ENCODE results near the gene GTF2H2.
"Not testable (repeated sequence)": the region's sequence is repeated elsewhere in the genome, so short reads cannot be mapped to it uniquely, and the experiment has no call there.

Gene GTF2H2

GRCh38 chr5:71031046-71031776 lies 36.3 kb downstream of the GTF2H2 start:
- H3K36me3 Mint-ChIP-seq; H3K27ac Mint-ChIP-seq; H3K4me1 Mint-ChIP-seq (ENCODE audit: low read depth); H3K9me3 Mint-ChIP-seq (ENCODE audit: low read depth); H3K27me3 Mint-ChIP-seq; H3K4me3 Mint-ChIP-seq: not testable (repeated sequence)

- H3K4me3 Mint-ChIP-seq; H3K4me1 Mint-ChIP-seq (ENCODE audit: low read depth); H3K27me3 Mint-ChIP-seq; H3K27ac Mint-ChIP-seq; H3K36me3 Mint-ChIP-seq; H3K9me3 Mint-ChIP-seq (ENCODE audit: low read depth): not testable (repeated sequence)
Observed at GRCh38 chr5:71025289-71025953, 42.1 kb downstream of the GTF2H2 start, which contains the start of gene NAIP. Gene NAIP, minus strand, starts transcription at chr5:71025339. Its CDS starts 12,424 bp downstream, at chr5:71012915.

GRCh38 chr5:71020643-71021042 lies 46.8 kb downstream of the GTF2H2 start:
- not testable (repeated sequence) for H3K27ac Mint-ChIP-seq; H3K27me3 Mint-ChIP-seq; H3K4me3 Mint-ChIP-seq; H3K9me3 Mint-ChIP-seq (ENCODE audit: low read depth); H3K36me3 Mint-ChIP-seq; H3K4me1 Mint-ChIP-seq (ENCODE audit: low read depth)

- not testable (repeated sequence) for H3K27ac Mint-ChIP-seq; H3K9me3 Mint-ChIP-seq (ENCODE audit: low read depth); H3K4me3 Mint-ChIP-seq; H3K36me3 Mint-ChIP-seq; H3K27me3 Mint-ChIP-seq; H3K4me1 Mint-ChIP-seq (ENCODE audit: low read depth)
Observed at GRCh38 chr5:71018376-71019005, 49.0 kb downstream of the GTF2H2 start.

GRCh38 chr5:71014176-71014575 lies 53.3 kb downstream of the GTF2H2 start:
- no peak overlapping the region for H3K27ac Mint-ChIP-seq
- no peaks in the 10 kb centered on the region for H3K4me1 Mint-ChIP-seq (ENCODE audit: low read depth)
- no peaks in the 10 kb centered on the region for H3K9me3 Mint-ChIP-seq (ENCODE audit: low read depth)
- H3K4me3 Mint-ChIP-seq = no peak overlapping the region
- H3K36me3 Mint-ChIP-seq = no peaks in the 10 kb centered on the region
- no peaks in the 10 kb centered on the region for H3K27me3 Mint-ChIP-seq

- H3K4me3 Mint-ChIP-seq = no peak overlapping the region
- no peak overlapping the region for H3K27ac Mint-ChIP-seq
- no peaks in the 10 kb centered on the region for H3K36me3 Mint-ChIP-seq
- H3K4me1 Mint-ChIP-seq (ENCODE audit: low read depth) = no peaks in the 10 kb centered on the region
- no peaks in the 10 kb centered on the region for H3K9me3 Mint-ChIP-seq (ENCODE audit: low read depth)
- no peaks in the 10 kb centered on the region for H3K27me3 Mint-ChIP-seq
Observed at GRCh38 chr5:71013575-71013974, 53.9 kb downstream of the GTF2H2 start.

- H3K36me3 Mint-ChIP-seq = no peaks in the 10 kb centered on the region
- no peaks in the 10 kb centered on the region for H3K9me3 Mint-ChIP-seq (ENCODE audit: low read depth)
- no peaks in the 10 kb centered on the region for H3K27me3 Mint-ChIP-seq
- no peak overlapping the region for H3K4me3 Mint-ChIP-seq
- H3K4me1 Mint-ChIP-seq (ENCODE audit: low read depth) = no peaks in the 10 kb centered on the region
- H3K27ac Mint-ChIP-seq = no peak overlapping the region
Observed at GRCh38 chr5:71011194-71011792, 56.2 kb downstream of the GTF2H2 start.

GRCh38 chr5:71006983-71007382 lies 60.5 kb downstream of the GTF2H2 start:
- not testable (repeated sequence) for H3K27me3 Mint-ChIP-seq; H3K9me3 Mint-ChIP-seq (ENCODE audit: low read depth); H3K36me3 Mint-ChIP-seq; H3K4me3 Mint-ChIP-seq; H3K4me1 Mint-ChIP-seq (ENCODE audit: low read depth); H3K27ac Mint-ChIP-seq

Measured in activated naive CD8-positive, alpha-beta T cell (primary cell).